ENCODE data around the gene C3orf85.

The C3orf85 gene

GRCh38 chr3:109136523-109136922 is at the start of gene C3orf85:
TSS of gene C3orf85 (plus strand) at chr3:109136719. CDS start at chr3:109136848, 129 bp downstream.
- TF ChIP-seq CTCF (IDR thresholded peaks at IDR 0.05), result no peak
- H3K4me3 ChIP-seq (ENCODE audit: low read depth in 1 of 2, low read length in 1 of 2), result no peak within 1 kb of the TSS
- no peaks in the 10 kb centered on the region for H3K4me1 ChIP-seq (ENCODE audit: control insufficient read depth in 1 of 2, insufficient read depth in 1 of 2, low read depth in 1 of 2, low read length in 1 of 2)
- no peak within 1 kb of the TSS for H3K27ac ChIP-seq
- no peaks in the 10 kb centered on the region for H3K36me3 ChIP-seq
- no peaks in the 10 kb centered on the region for H3K9me3 ChIP-seq
- H3K27me3 ChIP-seq, result no peaks in the 10 kb centered on the region

- Histone ChIP-seq H3K4me1 (ENCODE audit: control insufficient read depth in 1 of 2, insufficient read depth in 1 of 2, low read depth in 1 of 2, low read length in 1 of 2) (no peaks in the 10 kb centered on the region), H3K27ac (no peak overlapping the region), H3K9me3 (no peaks in the 10 kb centered on the region), H3K36me3 (no peaks in the 10 kb centered on the region), H3K27me3 (no peaks in the 10 kb centered on the region), H3K4me3 (ENCODE audit: low read depth in 1 of 2, low read length in 1 of 2) (no peak overlapping the region)
- no peak for TF ChIP-seq CTCF (IDR thresholded peaks at IDR 0.05)
Measured at GRCh38 chr3:109089265-109089664, 47.3 kb upstream of the C3orf85 start.

GRCh38 chr3:109091846-109092245 is 44.7 kb upstream of the C3orf85 start:
- no peaks in the 10 kb centered on the region for H3K27me3 ChIP-seq
- H3K4me1 ChIP-seq (ENCODE audit: control insufficient read depth in 1 of 2, insufficient read depth in 1 of 2, low read depth in 1 of 2, low read length in 1 of 2), result no peaks in the 10 kb centered on the region
- H3K9me3 ChIP-seq, result no peaks in the 10 kb centered on the region
- H3K36me3 ChIP-seq, result no peaks in the 10 kb centered on the region
- H3K27ac ChIP-seq, result no peak overlapping the region
- no peak overlapping the region for H3K4me3 ChIP-seq (ENCODE audit: low read depth in 1 of 2, low read length in 1 of 2)
- no peak for TF ChIP-seq CTCF (IDR thresholded peaks at IDR 0.05)

GRCh38 chr3:109093561-109093960 is 43.0 kb upstream of the C3orf85 start:
- Histone ChIP-seq H3K4me3 (ENCODE audit: low read depth in 1 of 2, low read length in 1 of 2) (no peak overlapping the region), H3K4me1 (ENCODE audit: control insufficient read depth in 1 of 2, insufficient read depth in 1 of 2, low read depth in 1 of 2, low read length in 1 of 2) (no peaks in the 10 kb centered on the region), H3K27ac (no peak overlapping the region), H3K36me3 (no peaks in the 10 kb centered on the region), H3K27me3 (no peaks in the 10 kb centered on the region), H3K9me3 (no peaks in the 10 kb centered on the region)
- TF ChIP-seq CTCF (IDR thresholded peaks at IDR 0.05), result no peak

- Histone ChIP-seq H3K27me3 (no peaks in the 10 kb centered on the region), H3K4me3 (ENCODE audit: low read depth in 1 of 2, low read length in 1 of 2) (no peak overlapping the region), H3K9me3 (no peaks in the 10 kb centered on the region), H3K4me1 (ENCODE audit: control insufficient read depth in 1 of 2, insufficient read depth in 1 of 2, low read depth in 1 of 2, low read length in 1 of 2) (no peaks in the 10 kb centered on the region), H3K36me3 (no peaks in the 10 kb centered on the region), H3K27ac (no peak overlapping the region)
- TF ChIP-seq CTCF (IDR thresholded peaks at IDR 0.05), result no peak
Measured at GRCh38 chr3:109095166-109095565, 41.4 kb upstream of the C3orf85 start.

GRCh38 chr3:109098079-109098644 is 38.4 kb upstream of the C3orf85 start:
- H3K36me3 ChIP-seq, result no peaks in the 10 kb centered on the region
- H3K27ac ChIP-seq, result no peak overlapping the region
- H3K9me3 ChIP-seq, result no peaks in the 10 kb centered on the region
- no peaks in the 10 kb centered on the region for H3K4me1 ChIP-seq (ENCODE audit: control insufficient read depth in 1 of 2, insufficient read depth in 1 of 2, low read depth in 1 of 2, low read length in 1 of 2)
- no peak for TF ChIP-seq CTCF (IDR thresholded peaks at IDR 0.05)
- H3K4me3 ChIP-seq (ENCODE audit: low read depth in 1 of 2, low read length in 1 of 2), result no peak overlapping the region
- H3K27me3 ChIP-seq, result no peaks in the 10 kb centered on the region
